Lung (tissue), 12 donors: ENCODE data around the gene IL22. TPM values are rescaled to one million over a fixed set of nuclear protein-coding genes. Genes with fewer than 3 reads are reported as not detected.

Experiments used
- ATAC-seq: fragments of 200-7000 bp; cut with Tn5 transposase; one replicate; pipeline ENCODE4 v1.9.1; 2020; ENCODE audit warnings: moderate number of reproducible peaks; ENCODE audit not compliant: insufficient read depth, low FRiP score
- DNase-seq, 3 donors: peaks; one replicate each; pipeline ENCODE4 v3.0.0-alpha.2; 2013 to 2017
- H3K27ac ChIP-seq, 2 donors: one replicate each; pipeline ENCODE4 v1.5.1; 2013; ENCODE audit warnings: mild to moderate bottlenecking in 2 of 2, moderate library complexity in 2 of 2, control low read depth in 1 of 2, inconsistent platforms in 1 of 2, low read depth in 1 of 2, low read length in 1 of 2
- H3K27me3 ChIP-seq, 3 donors: one replicate each; pipeline ENCODE4 v1.5.1; 2013; ENCODE audit warnings: low read length in 2 of 3; ENCODE audit not compliant: control insufficient read depth in 3 of 3, insufficient read depth in 3 of 3
- H3K36me3 ChIP-seq, 4 donors: one replicate each; pipeline ENCODE4 v1.5.1; 2013; ENCODE audit warnings: low read length in 4 of 4, mild to moderate bottlenecking in 1 of 4, moderate library complexity in 1 of 4; ENCODE audit not compliant: control insufficient read depth in 4 of 4, insufficient read depth in 4 of 4
- H3K4me1 ChIP-seq, 5 donors: one replicate each; pipeline ENCODE4 v1.5.1; 2013; ENCODE audit warnings: low read length in 5 of 5, mild to moderate bottlenecking in 2 of 5, moderate library complexity in 1 of 5; ENCODE audit not compliant: control insufficient read depth in 5 of 5, insufficient read depth in 5 of 5
- H3K4me3 ChIP-seq: one replicate; pipeline ENCODE4 v1.5.1; 2013; ENCODE audit warnings: mild to moderate bottlenecking, control low read depth, moderate library complexity
- H3K9ac ChIP-seq, 2 donors: one replicate each; pipeline ENCODE4 v1.5.1; 2013; ENCODE audit warnings: low read length in 2 of 2, control low read depth in 1 of 2; ENCODE audit not compliant: insufficient read depth in 1 of 2
- H3K9me3 ChIP-seq, 4 donors: one replicate each; pipeline ENCODE4 v1.5.1; 2013; ENCODE audit warnings: low read length in 3 of 4, mild to moderate bottlenecking in 1 of 4, moderate library complexity in 1 of 4; ENCODE audit not compliant: control insufficient read depth in 4 of 4, insufficient read depth in 3 of 4
- CTCF ChIP-seq: IDR thresholded peaks from 2 replicates; pipeline ENCODE4 v1.5.1; 2012; ENCODE audit warnings: mild to moderate bottlenecking; ENCODE audit errors: control extremely low read depth, extremely low read depth
- WGBS, 2 donors: extraction: QIAGEN DNeasy Blood & Tissue Kit; methylation state at CpG; one replicate each; pipeline ENCODE4 v1.1.7; 2013; 5-methylcytosine and 5-hydroxymethylcytosine counted together
- polyA plus RNA-seq, 2 donors: library from polyadenylated mRNA; stranded (reverse); fragments of 200-250 nt; gene quantifications; one replicate each; pipeline ENCODE4 v1.2.1, GENCODE V29; 2013
- total RNA-seq, 2 donors: library from RNA; depleted of rRNA in 1 of 2; stranded (reverse); fragments of >200 nt in 1 of 2; gene quantifications; one replicate each; pipeline ENCODE4 v1.2.1, GENCODE V29; 2014 to 2021
- donor health status: control.
- donor health status: control.
- donor health status: Bipolar disorder and iron deficiency.
- donor health status: healthy.
- donor health status: DM: yes; HTN: yes; CAD: no.

The IL22 gene
- total and polyA plus RNA-seq, 4 donors: 0.46 TPM; not detected in 3

DNA sequence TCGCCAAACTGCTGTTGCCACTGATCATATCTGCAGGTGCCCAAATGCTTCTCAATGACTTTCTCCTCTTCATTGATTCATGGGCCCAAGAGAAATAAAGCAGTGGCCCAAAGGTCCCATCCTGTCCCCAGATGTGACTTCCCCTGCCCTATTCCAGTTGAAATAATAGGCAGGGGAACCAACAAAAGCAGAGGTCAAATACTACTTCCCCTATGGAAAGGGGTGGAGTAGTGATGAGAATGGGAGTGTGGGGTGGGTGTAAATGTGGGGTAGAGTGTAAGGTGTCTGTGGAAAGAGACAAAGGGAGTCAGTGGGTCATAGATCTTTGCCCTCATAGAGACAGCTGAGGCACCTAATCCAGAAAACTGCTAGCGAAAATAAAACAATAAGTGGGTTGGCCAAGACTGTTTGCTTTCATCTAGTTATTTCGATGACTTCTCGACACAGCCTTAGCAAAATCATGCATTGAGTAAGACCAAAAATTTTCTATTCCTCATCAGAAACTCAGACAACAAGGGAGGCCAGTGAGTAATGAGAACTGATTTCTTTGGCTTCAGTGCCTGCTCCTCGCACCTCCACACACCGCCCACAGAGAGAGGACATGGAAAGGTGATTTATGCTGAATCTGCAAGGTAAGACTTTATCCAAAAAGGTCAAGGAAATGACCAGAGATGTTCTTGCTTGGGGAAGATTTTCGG lies 10.9 kb upstream of the IL22 start:
- Histone ChIP-seq H3K27ac (no peak overlapping the region), H3K9me3 (no peaks in the 10 kb centered on the region), H3K9ac (no peak overlapping the region), H3K4me3 (no peak overlapping the region), H3K4me1 (no peaks in the 10 kb centered on the region), H3K27me3 (peaks cover 0 to 2% (median 0%) of the 10 kb centered on the region in 3 donors), H3K36me3 (no peaks in the 10 kb centered on the region)
- TF ChIP-seq CTCF: no peak
- peak; percentile 44 for ATAC-seq
- no peak for DNase-seq
- WGBS, 2 donors: 89 to 93% methylated on average over 7 of the region's 7 CpGs

DNA sequence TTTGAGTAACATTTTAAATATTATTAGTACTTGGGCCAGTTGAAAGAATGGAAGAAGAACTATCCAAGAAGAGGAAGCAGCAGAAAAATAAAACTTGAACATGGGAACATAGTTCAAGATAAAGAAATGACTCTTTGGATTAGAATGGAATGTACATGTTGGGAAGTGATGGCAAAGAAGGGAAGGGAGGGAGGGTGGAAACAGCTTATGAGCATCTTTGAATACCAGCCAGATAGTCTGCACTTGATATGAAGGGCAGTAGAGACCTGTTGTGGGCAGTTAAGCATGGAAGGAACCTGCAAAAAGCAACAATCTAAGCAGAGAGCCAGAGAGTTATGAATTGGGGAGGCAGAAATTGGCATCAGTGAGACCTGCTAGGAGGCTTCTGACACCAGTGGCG lies 10.0 kb upstream of the IL22 start:
- no peaks in the 10 kb centered on the region for H3K4me1 ChIP-seq
- DNase-seq (no peak), ATAC-seq (no peak)
- H3K27ac ChIP-seq: no peak overlapping the region
- WGBS, 2 donors: 78 to 100% methylated on average over 1 of the region's 1 CpG
- no peak overlapping the region for H3K9ac ChIP-seq
- H3K36me3 ChIP-seq: no peaks in the 10 kb centered on the region
- H3K4me3 ChIP-seq: no peak overlapping the region
- no peaks in the 10 kb centered on the region for H3K9me3 ChIP-seq
- peaks cover 0 to 2% (median 0%) of the 10 kb centered on the region in 3 donors for H3K27me3 ChIP-seq
- TF ChIP-seq CTCF: no peak

DNA sequence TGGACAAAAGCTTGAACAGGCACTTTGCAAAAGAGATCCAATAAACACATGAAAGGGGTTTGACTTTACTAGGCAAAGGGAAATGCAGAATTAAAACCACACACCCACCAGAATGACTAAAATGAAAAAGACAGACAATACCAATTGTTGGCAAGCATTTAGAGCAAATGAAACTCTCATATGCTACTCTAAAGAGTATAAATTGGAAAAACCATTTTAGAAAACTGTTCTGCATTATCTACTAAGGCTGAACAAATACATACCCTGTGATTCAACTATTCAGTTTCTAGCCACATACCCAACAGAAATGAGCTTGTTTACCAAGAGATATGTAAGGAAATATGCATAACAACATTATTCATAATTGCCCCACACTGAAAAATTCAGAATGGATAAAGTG lies 8.5 kb upstream of the IL22 start:
- no peak for TF ChIP-seq CTCF
- Histone ChIP-seq H3K27me3 (peaks cover 0 to 2% (median 0%) of the 10 kb centered on the region in 3 donors), H3K4me1 (no peaks in the 10 kb centered on the region), H3K9ac (no peak overlapping the region), H3K27ac (no peak overlapping the region), H3K9me3 (no peaks in the 10 kb centered on the region), H3K4me3 (no peak overlapping the region), H3K36me3 (no peaks in the 10 kb centered on the region)
- no peak for ATAC-seq
- DNase-seq: no peak

DNA sequence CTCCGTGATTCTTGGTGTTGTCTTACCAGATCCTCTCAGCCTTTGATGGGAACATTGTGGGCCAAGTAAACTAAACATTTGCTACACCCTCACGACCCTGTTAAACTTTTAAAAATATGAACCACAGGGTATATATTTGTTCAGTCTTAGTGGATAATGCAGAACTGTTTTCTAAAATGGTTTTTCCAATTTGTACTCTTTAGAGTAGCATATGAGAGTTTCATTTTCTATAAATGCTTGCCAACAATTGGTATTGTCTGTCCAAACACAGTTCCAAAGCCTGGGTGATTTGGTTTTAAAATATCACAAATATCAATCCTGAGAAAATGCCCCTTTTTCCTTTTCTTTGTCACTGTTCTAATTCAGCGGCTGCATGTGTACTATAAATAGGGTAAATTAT lies 6.7 kb upstream of the IL22 start:
- ATAC-seq (no peak), DNase-seq (no peak)
- no peak overlapping the region for H3K9ac ChIP-seq
- H3K9me3 ChIP-seq: no peaks in the 10 kb centered on the region
- 75 to 87% methylated on average over 3 of the region's 3 CpGs for WGBS, 2 donors
- H3K4me1 ChIP-seq: no peaks in the 10 kb centered on the region
- no peak overlapping the region for H3K27ac ChIP-seq
- no peak overlapping the region for H3K4me3 ChIP-seq
- no peak for TF ChIP-seq CTCF
- peaks cover 0 to 2% (median 0%) of the 10 kb centered on the region in 3 donors for H3K27me3 ChIP-seq
- H3K36me3 ChIP-seq: no peaks in the 10 kb centered on the region
